Smooth muscle cell of bladder (primary cell): Measurements from ENCODE around the gene LOX. TPM values are rescaled to one million over a fixed set of nuclear protein-coding genes. Genes with fewer than 3 reads are reported as not detected.

Source experiments
- total RNA-seq: library from RNA; depleted of rRNA; stranded (reverse); fragments of >200 nt; gene quantifications from 2 replicates; pipeline ENCODE4 v1.2.3, GENCODE V29; 2014

LOX gene
- 94.2 and 171 TPM in 2 replicates for total RNA-seq

GRCh38 chr5:122078116-122079110 lies at the start of gene LOX:
TSS of gene LOX (minus strand) at chr5:122078259. CDS start at chr5:122077985, 274 bp downstream.

Other genes starting within 250 kb of the LOX start
- not detected in 2 replicates for gene FTMT, start 226.4 kb downstream of the LOX start, total RNA-seq
- gene SRFBP1, start 116.3 kb downstream of the LOX start, total RNA-seq = 13.1 and 16.1 TPM in 2 replicates
- under 0.01 and 0.18 TPM in 2 replicates for gene ZNF474, start 51.3 kb upstream of the LOX start, total RNA-seq
- 14.2 and 19.4 TPM in 2 replicates for gene SNCAIP, start 234.0 kb upstream of the LOX start, total RNA-seq